HG02623 (cell line): ENCODE results near the gene CLDN34.

Experiments
- ATAC-seq: cut with Tn5 transposase; IDR thresholded peaks from one replicate; pipeline ENCODE4 v1.9.1; 2021; ENCODE audit warnings: moderate library complexity; ENCODE audit not compliant: unreplicated experiment

CLDN34 gene, protein sequence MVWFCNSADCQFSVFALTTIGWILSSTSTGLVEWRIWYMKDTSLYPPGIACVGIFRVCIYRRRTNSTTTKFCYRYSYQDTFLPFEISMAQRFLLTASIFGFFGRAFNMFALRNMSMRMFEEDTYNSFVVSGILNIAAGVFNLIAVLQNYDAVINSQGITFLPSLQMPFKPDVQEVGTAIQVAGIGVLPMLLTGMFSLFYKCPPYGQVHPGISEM

DNA sequence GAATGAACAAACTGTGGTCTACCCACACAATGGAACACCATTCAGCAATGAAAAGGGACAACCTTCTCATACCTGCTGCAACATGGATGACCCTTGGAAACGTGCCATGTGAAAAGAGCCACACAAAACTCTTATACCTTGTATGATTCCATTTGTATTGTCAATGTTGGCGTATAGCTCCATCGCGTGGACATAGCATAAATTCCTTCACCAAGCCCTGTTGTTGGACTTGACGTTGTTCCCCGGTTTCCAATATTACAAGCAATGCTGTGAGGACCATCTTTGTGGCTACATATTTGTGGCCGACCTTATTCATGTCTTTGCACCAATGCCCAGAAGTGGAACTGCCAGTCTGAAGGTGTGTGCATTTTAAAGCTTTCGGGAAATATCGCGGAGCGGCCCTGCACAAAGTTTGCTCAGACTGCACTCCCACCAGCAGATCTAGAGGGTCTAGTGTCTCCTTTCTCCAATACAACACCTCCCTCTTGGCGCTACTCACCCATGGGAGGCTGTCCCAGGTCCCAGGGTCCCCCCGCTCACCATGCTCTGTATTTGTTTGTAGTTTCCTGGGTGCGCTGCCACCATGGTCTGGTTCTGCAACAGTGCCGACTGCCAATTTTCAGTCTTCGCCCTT, at the start of gene CLDN34:
Gene CLDN34, plus strand, starts transcription at position 584 of the 634 bp plus-strand sequence. Its CDS starts 0 bp downstream, at position 584.
- ATAC-seq = no peak

- ATAC-seq = no peak
Observed at GRCh38 chrX:9917861-9918260, 49.3 kb upstream of the CLDN34 start.

DNA sequence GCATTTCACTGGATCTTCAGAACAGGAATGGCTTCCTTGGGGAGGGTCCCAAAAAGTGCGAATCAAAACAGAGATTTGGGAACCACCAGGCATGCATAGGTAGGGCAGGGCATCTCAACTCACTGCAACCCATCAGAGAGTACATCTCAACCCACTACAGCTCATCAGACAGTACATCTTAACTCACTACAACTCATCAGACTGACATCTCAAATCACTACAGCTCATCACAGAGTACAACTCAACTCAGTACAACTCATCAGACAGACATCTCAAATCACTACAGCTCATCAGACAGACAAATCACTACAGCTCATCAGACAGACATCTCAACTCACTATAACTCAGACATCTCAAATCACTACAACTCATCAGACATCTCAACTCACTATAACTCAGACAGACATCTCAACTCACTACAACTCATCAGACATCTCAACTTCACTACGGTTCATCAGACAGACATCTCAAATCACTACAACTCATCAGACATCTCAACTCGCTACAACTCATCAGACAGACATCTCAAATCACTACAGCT, 47.5 kb upstream of the CLDN34 start:
- ATAC-seq = no peak

DNA sequence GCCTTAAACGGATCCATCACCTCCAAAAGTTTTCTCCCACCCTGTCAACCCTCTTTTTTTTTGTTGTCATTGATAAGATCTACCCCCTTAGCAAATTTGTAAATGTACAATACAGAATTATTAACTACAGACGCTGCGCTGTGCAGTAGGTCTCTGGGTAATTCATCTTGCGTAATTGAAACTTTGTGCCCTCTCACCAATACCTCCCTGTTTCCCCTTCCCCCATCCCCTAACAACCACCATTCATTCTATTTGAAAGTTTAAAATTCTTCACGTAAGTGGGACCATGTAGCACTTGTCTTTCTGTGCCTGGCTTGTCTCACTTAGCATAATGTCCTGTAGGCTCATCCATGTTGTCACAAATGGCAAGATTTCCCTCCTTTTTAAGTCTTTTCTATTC, 45.8 kb upstream of the CLDN34 start:
- no peak for ATAC-seq

DNA sequence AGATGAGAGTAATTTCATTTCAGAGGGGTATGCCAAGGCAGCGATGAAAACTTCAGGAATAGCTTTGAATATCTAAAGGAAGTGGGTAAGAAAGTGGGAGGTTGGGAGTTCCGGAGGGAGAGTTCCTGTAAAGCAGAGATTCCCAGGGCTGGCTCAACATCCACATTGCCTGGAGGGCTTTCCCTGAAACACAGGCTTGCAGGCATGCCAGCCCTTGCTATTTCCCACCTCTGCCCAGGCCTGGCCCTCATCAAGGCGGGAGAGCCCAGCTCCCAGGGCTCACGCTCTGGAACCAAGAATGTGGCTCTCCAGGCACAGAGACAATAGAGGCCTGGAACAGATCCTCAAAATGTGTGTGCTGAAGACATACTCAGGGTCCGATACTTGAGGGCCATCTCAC, 43.8 kb upstream of the CLDN34 start:
- no peak for ATAC-seq

GRCh38 chrX:9926002-9926401, 41.2 kb upstream of the CLDN34 start:
- no peak for ATAC-seq

GRCh38 chrX:9927698-9928482, 39.3 kb upstream of the CLDN34 start:
- ATAC-seq = no peak

DNA sequence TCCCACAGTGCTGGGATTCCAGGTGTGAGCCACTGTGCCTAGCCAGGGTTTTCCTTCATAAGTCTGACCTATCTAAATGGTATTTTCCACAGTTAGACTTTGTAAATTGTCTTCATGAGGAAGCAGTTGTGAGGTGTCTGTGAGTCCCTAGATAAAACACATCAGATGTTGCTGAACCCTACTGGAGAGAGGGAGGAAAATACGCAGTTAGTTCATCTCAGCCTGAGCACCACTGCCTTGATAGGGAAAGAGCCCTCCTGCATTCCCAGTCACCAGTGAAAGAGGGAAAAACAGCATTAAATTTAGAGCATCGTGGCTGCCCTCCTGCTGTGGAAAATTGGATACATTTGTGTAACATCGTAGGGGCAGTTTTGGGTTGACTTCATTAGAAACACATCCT, 31.7 kb upstream of the CLDN34 start:
- no peak for ATAC-seq

GRCh38 chrX:9937761-9938160, 29.4 kb upstream of the CLDN34 start:
- ATAC-seq = no peak

- no peak for ATAC-seq
Observed at GRCh38 chrX:9938516-9938915, 28.6 kb upstream of the CLDN34 start.

DNA sequence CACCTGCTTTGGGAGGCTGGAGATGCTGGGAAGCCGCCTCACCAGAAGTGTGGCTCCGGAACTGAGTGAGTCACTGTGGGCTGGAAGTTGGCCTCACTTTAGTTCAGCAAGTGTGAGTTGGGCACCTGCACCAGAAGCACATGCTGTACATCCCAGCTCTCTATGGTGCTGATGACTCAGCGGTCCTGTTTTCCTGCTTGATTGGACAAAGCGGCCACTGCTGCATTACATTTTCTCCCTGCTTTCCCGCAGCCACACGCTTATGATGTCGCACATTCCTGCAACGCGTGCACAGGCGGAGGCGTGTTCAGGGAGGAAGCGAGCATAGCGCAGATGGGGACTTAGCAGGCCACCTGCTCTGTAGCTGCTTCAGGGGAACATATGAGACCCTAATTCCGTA, 26.7 kb upstream of the CLDN34 start:
- no peak for ATAC-seq

GRCh38 chrX:9942086-9942485, 25.1 kb upstream of the CLDN34 start:
- ATAC-seq = peak; percentile 93

- no peak for ATAC-seq
Observed at GRCh38 chrX:9943420-9943819, 23.7 kb upstream of the CLDN34 start.

- no peak for ATAC-seq
Observed at GRCh38 chrX:9947131-9947794, 19.9 kb upstream of the CLDN34 start.

- ATAC-seq = no peak
Observed at GRCh38 chrX:9948406-9948805, 18.8 kb upstream of the CLDN34 start.

GRCh38 chrX:9952300-9952699, 14.9 kb upstream of the CLDN34 start:
- no peak for ATAC-seq

GRCh38 chrX:9953396-9953795, 13.8 kb upstream of the CLDN34 start:
- ATAC-seq = no peak

DNA sequence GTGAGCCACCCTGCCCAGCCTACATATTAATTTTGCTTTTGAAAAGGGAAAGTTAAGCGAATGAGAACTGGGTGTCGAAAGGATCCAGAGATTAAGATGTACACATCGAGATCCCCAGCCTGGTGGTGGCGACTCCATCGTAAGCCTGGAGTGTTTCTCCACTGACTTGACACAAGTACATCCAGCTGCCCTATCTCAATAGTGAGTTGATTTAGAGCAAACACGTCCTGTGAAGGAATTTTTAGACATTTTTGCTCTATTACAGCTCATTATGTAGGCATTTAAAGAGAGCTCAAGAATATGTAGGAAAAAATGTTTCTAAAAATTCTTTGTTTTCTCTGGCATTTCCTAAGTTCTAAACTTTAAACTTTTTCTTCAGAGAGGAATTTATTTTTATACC, 11.7 kb upstream of the CLDN34 start:
- no peak for ATAC-seq

GRCh38 chrX:9957743-9958142, 9.4 kb upstream of the CLDN34 start:
- no peak for ATAC-seq

DNA sequence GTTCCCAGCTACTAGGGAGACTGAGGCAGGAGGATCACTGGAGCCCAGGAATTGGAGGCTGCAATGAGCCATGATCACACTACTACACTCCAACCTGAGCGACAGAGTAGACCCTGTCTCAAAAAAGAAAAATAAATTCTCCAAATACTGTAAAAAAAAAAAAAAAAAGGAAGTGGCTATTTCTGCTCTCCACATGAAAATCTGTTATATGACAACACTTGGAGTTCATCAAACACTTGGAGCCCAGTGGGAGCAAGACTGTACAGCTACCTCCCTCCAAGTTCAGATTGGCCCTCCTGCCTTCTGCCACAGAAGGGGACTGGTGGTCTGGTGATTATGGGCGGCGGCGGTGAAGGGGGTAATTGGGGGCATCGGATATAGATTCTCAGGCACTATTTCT, 9.0 kb upstream of the CLDN34 start:
- no peak for ATAC-seq

GRCh38 chrX:9961750-9962149, 5.4 kb upstream of the CLDN34 start:
- no peak for ATAC-seq
